HL-60 (cell line): ENCODE data around the gene CLDN16.

Experiments
- DNase-seq, 2 experiments: peaks; one replicate each; pipeline ENCODE4 v3.0.0-alpha.2; 2010 to 2020; ENCODE audit warnings: low read depth in 1 of 2, low spot score in 1 of 2
- H3K27ac ChIP-seq: fragments of 250-450 bp; sonication (Bioruptor Pico); replicated peaks from 2 replicates; pipeline ENCODE4 v1.5.1; 2020; ENCODE audit warnings: mild to moderate bottlenecking, moderate library complexity
- H3K27me3 ChIP-seq: fragments of 250-450 bp; sonication (Bioruptor Pico); 2 replicates; pipeline ENCODE4 v1.5.1; 2021; ENCODE audit warnings: mild to moderate bottlenecking, moderate library complexity; ENCODE audit not compliant: insufficient read depth, poor library complexity, severe bottlenecking
- H3K4me3 ChIP-seq: replicated peaks from 2 replicates; pipeline ENCODE4 v1.5.1; 2011; ENCODE audit warnings: mild to moderate bottlenecking, control low read depth, low read length; ENCODE audit not compliant: insufficient read depth
- GABPA ChIP-seq: IDR thresholded peaks from 2 replicates; pipeline ENCODE4 v1.6.1; 2012; ENCODE audit warnings: low read depth
- POLR2AphosphoS5 ChIP-seq: IDR thresholded peaks from 2 replicates; pipeline ENCODE4 v1.6.1; 2012; ENCODE audit warnings: low read depth
- SPI1 ChIP-seq: IDR thresholded peaks from 2 replicates; pipeline ENCODE4 v1.6.1; 2012; ENCODE audit warnings: low read depth, mild to moderate bottlenecking, borderline replicate concordance
- long read RNA-seq: library from polyadenylated mRNA; unstranded; transcript quantifications from one replicate; pipeline ENCODE4 v2.0.0, GENCODE V29; 2020
- TF ChIP-seq, protein P1 (sequence below): IDR thresholded peaks from 2 replicates; pipeline ENCODE4 v1.6.1; 2012; ENCODE audit warnings: low read depth; ENCODE audit not compliant: insufficient replicate concordance
- TF ChIP-seq, protein P2 (sequence below): IDR thresholded peaks from one replicate; pipeline ENCODE4 v1.5.1; 2011; ENCODE audit warnings: low read length, control low read depth, inconsistent platforms; ENCODE audit not compliant: insufficient read depth

The CLDN16 gene, protein sequence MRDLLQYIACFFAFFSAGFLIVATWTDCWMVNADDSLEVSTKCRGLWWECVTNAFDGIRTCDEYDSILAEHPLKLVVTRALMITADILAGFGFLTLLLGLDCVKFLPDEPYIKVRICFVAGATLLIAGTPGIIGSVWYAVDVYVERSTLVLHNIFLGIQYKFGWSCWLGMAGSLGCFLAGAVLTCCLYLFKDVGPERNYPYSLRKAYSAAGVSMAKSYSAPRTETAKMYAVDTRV
- long read RNA-seq, partial matches to known transcripts = 0 of 1 reads
- long read RNA-seq, other reads (novel, unspliced or antisense) = 1 of 1 reads

DNA sequence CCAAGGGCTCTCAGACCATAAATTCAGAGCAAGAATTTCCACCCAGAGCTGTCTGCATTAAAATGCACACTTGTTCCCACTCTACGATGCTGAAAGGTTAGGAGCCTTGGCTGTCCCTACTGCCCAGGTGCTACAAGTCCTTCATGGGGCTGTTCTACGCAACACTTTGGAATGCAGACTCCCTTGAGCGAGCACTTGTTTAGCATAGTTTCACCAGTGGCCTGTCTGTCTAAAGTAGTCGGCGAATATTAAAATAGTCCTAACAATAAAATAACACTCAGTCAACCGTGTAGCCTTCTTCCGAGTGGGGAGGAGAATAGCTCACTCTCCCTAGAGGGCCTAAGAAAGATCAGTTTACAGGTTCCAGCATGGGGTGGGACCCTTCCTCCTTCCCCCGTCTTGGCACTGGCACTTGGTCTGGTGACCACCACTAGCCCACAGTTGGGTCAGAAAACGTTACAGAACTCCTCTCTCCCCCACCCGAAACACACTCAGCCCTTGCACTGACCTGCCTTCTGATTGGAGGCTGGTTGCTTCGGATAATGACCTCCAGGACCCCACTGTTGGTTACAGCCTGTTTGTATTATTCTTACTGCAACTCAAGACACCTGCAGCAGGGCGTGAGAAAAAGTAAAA is at the start of gene CLDN16:
CLDN16 (plus strand) TSS at position 586 of the 636 bp plus-strand sequence. CDS start 167 bp downstream, outside the sequence.
- Histone ChIP-seq H3K27me3 (no peaks in the 10 kb centered on the region), H3K27ac (no peak within 1 kb of the TSS), H3K4me3 (no peak within 1 kb of the TSS)
- TF ChIP-seq, protein P1, sequence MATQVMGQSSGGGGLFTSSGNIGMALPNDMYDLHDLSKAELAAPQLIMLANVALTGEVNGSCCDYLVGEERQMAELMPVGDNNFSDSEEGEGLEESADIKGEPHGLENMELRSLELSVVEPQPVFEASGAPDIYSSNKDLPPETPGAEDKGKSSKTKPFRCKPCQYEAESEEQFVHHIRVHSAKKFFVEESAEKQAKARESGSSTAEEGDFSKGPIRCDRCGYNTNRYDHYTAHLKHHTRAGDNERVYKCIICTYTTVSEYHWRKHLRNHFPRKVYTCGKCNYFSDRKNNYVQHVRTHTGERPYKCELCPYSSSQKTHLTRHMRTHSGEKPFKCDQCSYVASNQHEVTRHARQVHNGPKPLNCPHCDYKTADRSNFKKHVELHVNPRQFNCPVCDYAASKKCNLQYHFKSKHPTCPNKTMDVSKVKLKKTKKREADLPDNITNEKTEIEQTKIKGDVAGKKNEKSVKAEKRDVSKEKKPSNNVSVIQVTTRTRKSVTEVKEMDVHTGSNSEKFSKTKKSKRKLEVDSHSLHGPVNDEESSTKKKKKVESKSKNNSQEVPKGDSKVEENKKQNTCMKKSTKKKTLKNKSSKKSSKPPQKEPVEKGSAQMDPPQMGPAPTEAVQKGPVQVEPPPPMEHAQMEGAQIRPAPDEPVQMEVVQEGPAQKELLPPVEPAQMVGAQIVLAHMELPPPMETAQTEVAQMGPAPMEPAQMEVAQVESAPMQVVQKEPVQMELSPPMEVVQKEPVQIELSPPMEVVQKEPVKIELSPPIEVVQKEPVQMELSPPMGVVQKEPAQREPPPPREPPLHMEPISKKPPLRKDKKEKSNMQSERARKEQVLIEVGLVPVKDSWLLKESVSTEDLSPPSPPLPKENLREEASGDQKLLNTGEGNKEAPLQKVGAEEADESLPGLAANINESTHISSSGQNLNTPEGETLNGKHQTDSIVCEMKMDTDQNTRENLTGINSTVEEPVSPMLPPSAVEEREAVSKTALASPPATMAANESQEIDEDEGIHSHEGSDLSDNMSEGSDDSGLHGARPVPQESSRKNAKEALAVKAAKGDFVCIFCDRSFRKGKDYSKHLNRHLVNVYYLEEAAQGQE = no peak
- TF ChIP-seq GABPA (no peak), POLR2AphosphoS5 (no peak), SPI1 (no peak)
- TF ChIP-seq, protein P2, sequence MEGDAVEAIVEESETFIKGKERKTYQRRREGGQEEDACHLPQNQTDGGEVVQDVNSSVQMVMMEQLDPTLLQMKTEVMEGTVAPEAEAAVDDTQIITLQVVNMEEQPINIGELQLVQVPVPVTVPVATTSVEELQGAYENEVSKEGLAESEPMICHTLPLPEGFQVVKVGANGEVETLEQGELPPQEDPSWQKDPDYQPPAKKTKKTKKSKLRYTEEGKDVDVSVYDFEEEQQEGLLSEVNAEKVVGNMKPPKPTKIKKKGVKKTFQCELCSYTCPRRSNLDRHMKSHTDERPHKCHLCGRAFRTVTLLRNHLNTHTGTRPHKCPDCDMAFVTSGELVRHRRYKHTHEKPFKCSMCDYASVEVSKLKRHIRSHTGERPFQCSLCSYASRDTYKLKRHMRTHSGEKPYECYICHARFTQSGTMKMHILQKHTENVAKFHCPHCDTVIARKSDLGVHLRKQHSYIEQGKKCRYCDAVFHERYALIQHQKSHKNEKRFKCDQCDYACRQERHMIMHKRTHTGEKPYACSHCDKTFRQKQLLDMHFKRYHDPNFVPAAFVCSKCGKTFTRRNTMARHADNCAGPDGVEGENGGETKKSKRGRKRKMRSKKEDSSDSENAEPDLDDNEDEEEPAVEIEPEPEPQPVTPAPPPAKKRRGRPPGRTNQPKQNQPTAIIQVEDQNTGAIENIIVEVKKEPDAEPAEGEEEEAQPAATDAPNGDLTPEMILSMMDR = no peak
- no peak for DNase-seq

DNA sequence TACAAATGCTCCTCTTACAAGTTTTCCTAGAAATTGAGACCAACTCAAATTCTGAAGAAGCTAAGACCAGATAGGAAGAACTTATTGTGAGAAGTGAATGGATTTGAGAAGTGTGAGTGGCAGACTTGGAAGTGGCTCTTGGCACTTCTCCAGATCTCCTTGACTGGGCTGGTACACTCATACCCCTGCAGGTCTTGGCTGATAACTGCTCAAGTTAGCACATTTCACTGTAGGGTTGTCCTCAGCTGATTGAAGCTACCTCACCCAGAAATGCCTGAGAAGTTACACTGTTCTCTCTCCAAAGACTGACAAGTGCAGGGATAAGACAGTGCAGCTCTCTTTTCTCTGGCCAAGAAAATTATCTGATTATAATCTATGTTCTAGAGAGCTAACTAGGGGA is 49.2 kb upstream of the CLDN16 start:
- H3K27me3 ChIP-seq = no peaks in the 10 kb centered on the region
- H3K4me3 ChIP-seq = no peak overlapping the region
- TF ChIP-seq POLR2AphosphoS5 (no peak), SPI1 (no peak), GABPA (no peak)
- TF ChIP-seq, protein P2 = no peak
- TF ChIP-seq, protein P1 = no peak
- no peak for DNase-seq
- H3K27ac ChIP-seq = no peak overlapping the region

DNA sequence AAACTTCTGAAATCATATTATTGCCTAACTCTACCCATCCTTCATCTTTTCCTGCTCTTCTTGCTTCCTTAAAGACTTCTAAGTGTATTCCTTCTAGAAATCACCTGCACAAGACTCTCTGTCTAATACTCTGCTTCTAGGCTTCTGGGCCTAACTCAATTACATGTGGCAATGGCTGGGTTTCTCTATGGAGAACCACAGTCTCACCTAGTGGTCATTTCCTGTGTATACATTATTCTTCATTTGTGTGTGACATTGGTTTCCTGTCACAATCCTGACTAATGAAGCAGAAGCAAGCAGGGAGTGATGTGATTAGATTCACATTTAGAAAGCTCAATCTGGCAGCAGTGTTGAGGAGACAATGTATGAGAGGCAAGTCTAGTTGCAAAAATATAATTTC is 48.8 kb upstream of the CLDN16 start:
- no peak overlapping the region for H3K27ac ChIP-seq
- DNase-seq = no peak
- TF ChIP-seq GABPA (no peak), SPI1 (no peak), POLR2AphosphoS5 (no peak)
- TF ChIP-seq, protein P1 = no peak
- TF ChIP-seq, protein P2 = no peak
- no peak overlapping the region for H3K4me3 ChIP-seq
- H3K27me3 ChIP-seq = no peaks in the 10 kb centered on the region
